Left cardiac atrium (tissue), 4 donors: ENCODE measurements around the gene KCNIP4. TPM values are rescaled to one million over a fixed set of nuclear protein-coding genes. Genes with fewer than 3 reads are reported as not detected.
A peak's percentile ranks its signal among the peaks of the same experiment; 100 is the strongest.
"Not testable (repeated sequence)": the region's sequence is repeated elsewhere in the genome, so short reads cannot be mapped to it uniquely, and the experiment has no call there.

Source experiments
- ATAC-seq, 2 donors: fragments of 200-7000 bp; cut with Tn5 transposase; one replicate each; pipeline ENCODE4 v1.9.1; 2020; ENCODE audit warnings: mild to moderate bottlenecking in 2 of 2, moderate library complexity in 2 of 2
- DNase-seq: peaks from one replicate; pipeline ENCODE4 v3.0.0-alpha.2; 2020
- intact Hi-C, 2 donors: fragments of 100-400 bp; cut with DNase I; formaldehyde crosslinking; loops; one replicate each; pipeline versions ENCODE4 v1.14.1 to v1.15.1; 2022 to 2023
- total RNA-seq, 2 donors: library from RNA; stranded (reverse); fragmentation: NEBNext Ultra II Directional; extraction: Animal tissue kit (Norgen Biotek cat#: 25700); gene quantifications; one replicate each; pipeline ENCODE4 v1.2.1, GENCODE V29; 2021
- donor health status: DM: no; HTN: yes; CAD: no.
- donor health status: DM: no; HTN: yes; CAD: no; lungs with severe emphysema.
- donor health status: DM: yes; HTN: yes; CAD: no.
- donor health status: Dilated cardiomyopathy.

Gene KCNIP4
- total RNA-seq, 2 donors from 2014 or later: not detected

DNA sequence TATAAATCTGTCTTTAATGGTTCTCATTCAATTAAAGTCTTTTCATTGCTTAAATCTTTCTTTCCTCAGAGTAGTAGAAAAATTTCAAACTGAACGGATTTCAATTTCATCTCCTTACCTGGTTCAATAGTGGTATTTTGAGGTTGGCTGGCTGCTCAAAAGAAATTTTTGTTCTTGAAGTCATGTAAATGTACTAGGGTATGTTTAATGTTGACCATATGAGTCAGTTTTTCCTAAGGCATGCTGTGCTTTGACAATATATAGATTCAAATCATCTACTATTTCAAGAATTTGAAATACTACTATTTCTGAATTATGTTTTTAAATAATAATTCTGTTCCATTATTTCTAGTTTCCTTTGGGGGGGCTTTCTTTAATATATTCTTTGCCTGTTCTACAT, 1142.9 kb downstream of the KCNIP4 start:
- DNase-seq (no peak), ATAC-seq (no peak)
- intact Hi-C loops: no loop called here

DNA sequence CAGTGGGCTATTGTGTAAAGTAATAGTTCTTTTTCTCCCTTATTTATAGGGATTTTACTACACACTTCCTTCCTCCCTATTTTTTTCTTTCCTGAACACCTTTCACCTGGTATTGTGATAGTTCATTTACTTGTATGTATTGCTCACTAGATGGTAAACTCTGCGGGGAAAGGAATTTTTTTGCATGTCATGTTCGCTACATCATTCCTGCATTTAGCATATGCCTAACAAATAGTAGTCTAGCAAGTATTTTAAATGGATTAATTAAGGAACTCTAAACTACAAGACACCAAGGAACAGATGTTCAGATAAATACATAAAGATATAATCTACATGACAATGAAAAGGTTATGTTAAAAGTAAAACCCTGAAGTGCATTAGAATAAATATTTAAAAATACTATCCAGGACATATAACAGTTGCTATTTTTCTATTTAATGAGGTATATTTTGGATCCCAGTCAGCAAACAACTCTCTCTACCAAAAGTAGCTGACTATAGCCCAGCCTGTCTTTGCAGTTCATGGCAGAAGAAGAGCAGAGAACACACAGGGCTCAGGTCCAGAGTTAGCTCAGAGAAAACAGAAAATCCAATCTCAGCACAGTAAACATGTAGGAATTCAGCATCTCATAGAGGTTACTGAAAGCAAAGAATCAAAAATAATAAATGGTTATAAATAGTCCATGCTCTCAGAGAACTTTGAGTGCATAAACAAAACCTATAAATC, 1160.5 kb downstream of the KCNIP4 start:
- DNase-seq (no peak), ATAC-seq (no peak)
- intact Hi-C loops: no loop called here

DNA sequence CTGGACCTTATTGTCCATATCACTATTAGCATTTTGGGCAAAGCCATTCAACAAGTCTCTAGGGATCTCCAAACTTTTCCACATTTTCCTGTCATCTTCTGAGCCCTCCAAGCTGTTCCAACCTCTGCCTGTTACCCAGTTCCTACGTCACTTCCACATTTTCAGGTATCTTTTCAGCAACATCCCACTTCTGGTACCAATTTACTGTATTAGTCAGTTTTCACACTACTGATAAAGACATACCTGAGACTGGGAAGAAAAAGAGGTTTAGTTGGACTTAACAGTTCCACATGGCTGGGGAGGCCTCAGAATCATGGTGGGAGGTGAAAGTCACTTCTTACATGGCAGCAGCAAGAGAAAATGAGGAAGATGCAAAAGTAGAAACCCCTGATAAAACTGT, 1165.4 kb downstream of the KCNIP4 start:
- intact Hi-C loops, ATAC-seq: not testable (repeated sequence)

GRCh38 chr4:20778896-20779295, 1169.7 kb downstream of the KCNIP4 start:
- intact Hi-C loops: loop anchor here in 1 of 2 donors (5.0 kb wide), 1 partner anchor 988 kb away; no protein-coding TSS in a partner anchor
- ATAC-seq (no peak), DNase-seq (no peak)

More for the DNA sequence above, 1165.4 kb downstream of the KCNIP4 start:
- not testable (repeated sequence) for DNase-seq

DNA sequence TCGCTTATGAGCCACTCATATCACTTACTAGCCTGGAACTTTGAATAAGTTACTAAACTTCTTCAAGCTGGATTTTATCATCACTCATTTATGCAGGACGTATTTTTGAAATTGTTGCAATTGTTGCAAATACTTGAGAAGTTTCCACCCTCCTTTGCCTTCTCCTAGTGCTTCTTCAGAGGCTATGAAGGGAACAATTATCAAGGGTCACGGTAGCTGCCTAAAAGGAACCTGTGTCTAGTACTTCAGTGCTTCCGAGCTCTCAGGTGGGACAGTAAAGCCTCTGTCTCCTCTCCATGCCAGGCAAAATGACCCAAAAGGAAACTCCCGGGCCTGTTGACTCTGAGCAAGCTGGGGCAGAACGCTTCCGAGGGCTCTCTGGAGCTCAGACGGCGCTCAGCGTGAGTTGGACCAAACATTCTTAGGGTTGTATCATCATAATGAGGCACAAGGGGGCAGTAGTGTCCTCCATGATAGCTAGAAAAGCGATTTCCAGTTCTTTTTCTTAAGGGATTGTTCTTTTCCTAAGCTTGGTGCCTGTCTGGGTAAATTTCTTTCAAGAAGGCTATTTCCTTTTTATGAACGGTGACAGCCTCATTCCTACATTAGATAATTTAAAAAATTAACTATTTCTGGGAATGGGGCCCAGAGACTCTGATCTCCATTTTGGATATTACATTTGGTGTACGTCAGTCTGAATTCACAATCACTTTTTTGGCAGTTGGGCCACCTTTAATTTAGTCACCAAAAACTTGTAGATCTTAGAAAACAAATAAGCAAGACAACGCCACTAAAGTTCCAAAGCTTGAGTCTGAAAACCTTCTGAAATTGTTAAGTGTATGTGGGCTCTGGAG, 1175.2 kb downstream of the KCNIP4 start:
- intact Hi-C loops: no loop called here
- ATAC-seq (peak; percentile 61 to 67), DNase-seq (no peak)

GRCh38 chr4:20764366-20764992, 1184.1 kb downstream of the KCNIP4 start:
- DNase-seq: no peak
- intact Hi-C loops: no loop called here
- no peak for ATAC-seq

- DNase-seq (no peak), ATAC-seq (no peak)
- intact Hi-C loops: no loop called here
Measured at GRCh38 chr4:20761826-20762225, 1186.7 kb downstream of the KCNIP4 start.

DNA sequence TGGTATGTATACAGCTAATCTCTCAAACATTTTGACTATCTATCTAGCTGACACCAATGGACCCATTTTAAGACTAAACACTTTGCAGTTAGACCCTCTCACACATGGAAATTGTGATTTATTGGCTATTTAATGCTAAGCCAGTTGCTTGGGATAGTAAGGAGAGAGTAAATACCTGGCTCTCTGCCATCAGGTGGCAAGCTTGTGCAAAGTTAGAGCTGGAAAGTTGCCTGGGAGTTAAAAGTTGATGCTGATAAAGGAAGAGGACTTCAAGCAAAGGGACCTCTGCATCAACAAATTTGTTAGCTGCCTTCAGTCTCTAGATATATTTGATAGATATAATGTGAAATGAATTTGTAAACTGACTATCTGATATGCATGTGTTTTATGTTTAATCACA, 1187.2 kb downstream of the KCNIP4 start:
- no peak for ATAC-seq
- intact Hi-C loops: no loop called here
- no peak for DNase-seq

- ATAC-seq: no peak
- intact Hi-C loops: no loop called here
- no peak for DNase-seq
Measured at GRCh38 chr4:20760053-20760452, 1188.5 kb downstream of the KCNIP4 start.

DNA sequence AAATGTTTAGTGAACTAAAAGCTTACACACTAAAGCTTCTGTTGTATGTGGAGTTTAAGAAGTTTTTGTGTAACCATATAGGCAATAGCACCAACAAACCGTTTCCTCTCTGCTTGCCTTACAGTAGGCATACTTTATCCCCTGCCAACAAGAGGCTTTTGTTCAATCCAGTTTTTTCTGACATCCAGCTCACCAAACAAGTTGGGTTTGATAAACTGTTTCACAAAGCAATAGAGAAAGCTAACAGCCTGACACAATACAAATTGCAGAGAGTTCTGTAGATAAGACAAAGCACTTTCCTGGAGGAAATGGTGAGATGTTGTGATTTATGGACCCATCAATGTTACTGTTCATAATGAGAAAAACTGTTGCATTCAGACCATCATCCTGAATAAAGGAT, 1194.5 kb downstream of the KCNIP4 start:
- DNase-seq: no peak

GRCh38 chr4:20752641-20753040, 1195.9 kb downstream of the KCNIP4 start:
- intact Hi-C loops: no loop called here
- no peak for ATAC-seq

More for the DNA sequence above, 1194.5 kb downstream of the KCNIP4 start:
- intact Hi-C loops: no loop called here
- ATAC-seq: no peak

DNA sequence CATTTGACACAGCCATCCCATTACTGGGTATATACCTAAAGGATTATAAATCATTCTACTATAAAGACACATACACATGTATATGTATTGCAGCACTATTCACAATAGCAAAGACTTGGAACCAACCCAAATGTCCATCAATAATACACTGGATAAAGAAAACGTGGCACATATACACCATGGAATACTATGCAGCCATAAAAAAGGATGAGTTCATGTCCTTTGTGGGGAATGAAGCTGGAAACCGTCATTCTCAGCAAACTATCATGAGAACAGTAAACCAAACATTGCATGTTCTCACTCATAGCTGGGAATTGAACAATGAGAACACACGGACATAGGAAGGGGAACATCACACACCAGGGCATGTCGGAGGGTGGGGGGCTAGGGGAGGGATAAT, 1202.6 kb downstream of the KCNIP4 start:
- intact Hi-C loops, DNase-seq: not testable (repeated sequence)

More at GRCh38 chr4:20752641-20753040, 1195.9 kb downstream of the KCNIP4 start:
- DNase-seq: no peak

DNA sequence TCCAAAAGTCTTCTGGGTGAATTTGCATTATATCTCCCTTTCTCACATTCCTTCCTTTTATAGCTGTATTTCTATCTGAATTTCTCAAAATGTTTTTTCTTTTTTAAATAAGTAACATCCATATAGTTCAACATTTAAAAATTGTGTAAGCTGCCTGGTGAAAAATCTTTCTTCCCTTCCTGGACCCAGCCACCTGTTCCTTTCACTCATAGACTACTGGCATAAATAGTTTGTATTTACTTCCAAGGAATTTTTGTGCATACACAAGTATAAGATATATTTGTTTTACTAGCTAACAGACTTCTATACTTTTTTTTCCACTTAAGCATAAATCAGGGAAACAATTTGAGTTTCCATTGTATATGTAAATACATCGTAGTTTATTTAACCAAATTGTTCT, 1212.6 kb downstream of the KCNIP4 start:
- ATAC-seq (no peak), DNase-seq (no peak)
- intact Hi-C loops: no loop called here

More for the DNA sequence above, 1202.6 kb downstream of the KCNIP4 start:
- ATAC-seq: not testable (repeated sequence)

GRCh38 chr4:20724915-20725314, 1223.7 kb downstream of the KCNIP4 start:
- no peak for ATAC-seq
- no peak for DNase-seq
- intact Hi-C loops: no loop called here

- intact Hi-C loops: no loop called here
- no peak for ATAC-seq
- DNase-seq: no peak
Measured at GRCh38 chr4:20723463-20723862, 1225.1 kb downstream of the KCNIP4 start.

DNA sequence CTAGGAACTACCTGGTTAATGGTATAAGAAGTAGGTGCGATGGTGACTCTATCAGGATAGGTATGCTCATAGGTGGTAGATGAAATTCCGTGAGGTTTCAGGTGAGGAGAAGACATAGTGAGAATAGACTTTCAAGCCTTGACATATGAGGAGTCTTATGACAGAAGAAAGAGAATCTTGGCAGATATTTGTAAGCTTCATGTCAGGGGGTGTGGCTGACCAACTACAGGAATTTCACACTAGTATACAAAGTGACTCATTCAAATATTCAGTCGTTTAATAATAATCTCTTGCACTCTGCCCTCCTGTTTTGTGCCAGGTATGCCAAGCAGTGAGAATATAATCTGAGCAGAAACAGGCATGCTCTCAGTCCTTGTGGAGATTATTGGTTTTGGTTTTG, 1225.6 kb downstream of the KCNIP4 start:
- intact Hi-C loops: no loop called here
- DNase-seq (no peak), ATAC-seq (no peak)

DNA sequence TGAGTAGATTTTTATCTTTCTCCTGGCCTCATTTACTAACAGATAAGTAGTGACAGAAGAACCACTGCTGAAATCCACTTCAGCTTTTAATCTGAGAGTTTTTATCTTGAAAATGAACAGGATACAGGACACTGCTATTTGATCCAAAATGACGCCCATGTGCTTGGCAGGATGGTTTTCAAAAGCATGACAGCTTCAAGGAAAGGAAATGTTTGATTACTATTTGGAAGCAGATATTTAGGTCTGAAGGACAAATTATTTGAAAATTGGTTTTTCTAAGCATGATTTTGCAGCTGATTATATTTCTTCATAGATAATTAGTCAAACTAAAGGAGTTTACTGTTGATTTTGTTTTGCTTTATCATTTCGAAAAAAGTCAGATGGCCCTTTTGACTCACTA, 1237.2 kb downstream of the KCNIP4 start:
- no peak for ATAC-seq
- DNase-seq: no peak
- intact Hi-C loops: no loop called here

- DNase-seq (peak; percentile 98), ATAC-seq (peak; percentile 100)
- intact Hi-C loops: no loop called here
Measured at GRCh38 chr4:20700007-20700761, 1248.4 kb downstream of the KCNIP4 start, which contains the start of gene PACRGL. TSS of gene PACRGL (plus strand) at chr4:20700458. CDS start at chr4:20704482, 4,024 bp downstream.

- intact Hi-C loops: no loop called here
- DNase-seq: no peak
- ATAC-seq: no peak
Measured at GRCh38 chr4:20698820-20699219, 1249.8 kb downstream of the KCNIP4 start.
